Hepatocyte (in vitro differentiated cells): Measurements from ENCODE around the gene MARK1. TPM values are rescaled to one million over a fixed set of nuclear protein-coding genes. Genes with fewer than 3 reads are reported as not detected.

Experiments
- DNase-seq: peaks from one replicate; pipeline ENCODE4 v3.0.0-alpha.2; 2016; ENCODE audit warnings: low spot score
- H2AFZ ChIP-seq: fragments of 200-600 bp; sonication (generic); 2 replicates; pipeline ENCODE4 v1.6.0; 2016; ENCODE audit warnings: antibody characterized with exemption, mild to moderate bottlenecking
- H3K27ac ChIP-seq: fragments of 200-600 bp; sonication (generic); 2 replicates; pipeline ENCODE4 v1.5.1; 2016; ENCODE audit warnings: mild to moderate bottlenecking
- H3K27me3 ChIP-seq: fragments of 200-600 bp; sonication (generic); 2 replicates; pipeline ENCODE4 v1.6.1; 2016
- H3K36me3 ChIP-seq: fragments of 200-600 bp; sonication (generic); replicated peaks from 2 replicates; pipeline ENCODE4 v1.5.1; 2016; ENCODE audit warnings: low read depth; ENCODE audit not compliant: insufficient read depth
- H3K4me1 ChIP-seq: fragments of 200-600 bp; sonication (generic); 2 replicates; pipeline ENCODE4 v1.5.1; 2016; ENCODE audit warnings: mild to moderate bottlenecking, moderate library complexity; ENCODE audit not compliant: insufficient read depth
- H3K4me2 ChIP-seq: fragments of 200-600 bp; sonication (generic); 2 replicates; pipeline ENCODE4 v1.6.0; 2016
- H3K4me3 ChIP-seq: fragments of 200-600 bp; sonication (generic); 2 replicates; pipeline ENCODE4 v1.5.1; 2016; ENCODE audit warnings: mild to moderate bottlenecking
- H3K79me2 ChIP-seq: fragments of 200-600 bp; sonication (generic); 2 replicates; pipeline ENCODE4 v1.6.0; 2017; ENCODE audit warnings: mild to moderate bottlenecking
- H3K9me2 ChIP-seq: fragments of 200-600 bp; sonication (generic); replicated peaks from 2 replicates; pipeline ENCODE4 v1.6.0; 2017; ENCODE audit warnings: mild to moderate bottlenecking; ENCODE audit not compliant: insufficient read depth
- H3K9me3 ChIP-seq: fragments of 200-600 bp; sonication (generic); 2 replicates; pipeline ENCODE4 v1.5.1; 2016; ENCODE audit warnings: low read depth, mild to moderate bottlenecking
- H4K20me1 ChIP-seq: fragments of 200-600 bp; sonication (generic); 2 replicates; pipeline ENCODE4 v1.6.0; 2016; ENCODE audit warnings: mild to moderate bottlenecking; ENCODE audit not compliant: insufficient read depth, poor library complexity, severe bottlenecking
- CTCF ChIP-seq: fragments of 200-600 bp; sonication (generic); IDR thresholded peaks from 2 replicates; pipeline ENCODE4 v1.5.1; 2016; ENCODE audit warnings: antibody characterized with exemption, mild to moderate bottlenecking; ENCODE audit not compliant: poor library complexity
- EZH2 ChIP-seq: fragments of 200-600 bp; sonication (generic); IDR thresholded peaks from 2 replicates; pipeline ENCODE4 v1.6.1; 2016; ENCODE audit warnings: antibody characterized with exemption, mild to moderate bottlenecking, borderline replicate concordance
- EZH2phosphoT487 ChIP-seq: fragments of 200-600 bp; sonication (generic); IDR thresholded peaks from one replicate; pipeline ENCODE4 v1.6.1; 2018; ENCODE audit warnings: antibody characterized with exemption, mild to moderate bottlenecking, low read depth, moderate library complexity; ENCODE audit not compliant: unreplicated experiment, severe bottlenecking
- WGBS: methylation state at CpG from one replicate; pipeline ENCODE4 v1.1.6; 2016; ENCODE audit warnings: low lambda C conversion rate; ENCODE audit errors: missing lambda C conversion rate; 5-methylcytosine and 5-hydroxymethylcytosine counted together
- polyA plus RNA-seq: library from polyadenylated mRNA; unstranded; fragments of >200 nt; fragmentation: Nextera tagmentation; extraction: Ambion mirVana; gene quantifications from 2 replicates; pipeline ENCODE4 v1.2.1, GENCODE V29; 2016
- total RNA-seq: library from RNA; depleted of rRNA; stranded (reverse); fragments of >200 nt; gene quantifications from 2 replicates; pipeline ENCODE4 v1.2.3, GENCODE V29; 2014

The MARK1 gene
- total and polyA plus RNA-seq, 2 experiments from 2014 or later = 1.9 to 7.1 TPM

DNA sequence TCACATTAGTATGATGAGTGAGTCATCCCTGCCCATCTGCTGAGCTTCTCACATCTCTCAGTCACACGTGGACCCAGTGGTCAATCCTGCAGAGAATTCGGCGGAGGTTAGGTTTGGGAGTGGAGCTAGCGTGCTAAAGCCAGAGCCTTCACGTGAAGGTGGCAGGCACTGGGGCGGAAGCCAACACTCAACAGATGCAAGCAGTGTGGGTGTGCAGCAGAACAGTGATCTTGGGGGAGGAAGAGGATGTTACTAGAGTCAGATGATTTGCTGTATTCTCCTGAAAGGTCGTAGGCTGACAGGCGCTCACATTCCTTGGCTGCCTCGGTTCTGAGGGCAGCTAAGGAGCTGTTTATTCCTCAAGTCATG is 168.9 kb downstream of the MARK1 start:
- 86% methylated on average over 9 of the region's 9 CpGs for WGBS
- TF ChIP-seq CTCF (no peak), EZH2 (no peak), EZH2phosphoT487 (no peak)
- no peak overlapping the region for H3K4me3 ChIP-seq

DNA sequence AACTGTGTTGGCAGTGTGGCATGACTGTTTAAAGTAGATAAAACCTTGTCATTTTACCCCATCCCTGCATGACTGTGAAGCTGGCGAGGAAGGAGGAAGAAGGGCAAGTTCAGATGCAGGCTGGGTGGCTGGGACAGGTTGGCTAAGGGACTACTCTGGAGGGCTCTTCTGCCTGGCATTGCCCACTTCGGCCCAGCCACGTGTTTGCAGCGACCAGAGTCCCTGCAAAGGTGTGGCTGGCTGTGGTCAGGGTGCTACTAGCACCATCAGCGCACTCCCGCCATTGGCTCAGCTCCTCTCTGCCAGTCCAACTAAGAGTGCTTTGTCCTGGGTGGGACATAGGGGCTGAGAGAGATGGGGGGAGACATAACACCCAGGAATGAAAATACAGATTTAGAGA is 169.4 kb downstream of the MARK1 start:
- 94% methylated on average over 6 of the region's 6 CpGs for WGBS
- Histone ChIP-seq H3K9me3 (no peaks in the 10 kb centered on the region), H3K27me3 (no peaks in the 10 kb centered on the region), H2AFZ (no peak overlapping the region), H3K36me3 (no peaks in the 10 kb centered on the region), H3K9me2 (no peaks in the 10 kb centered on the region), H3K79me2 (peaks cover 22% of the 10 kb centered on the region), H3K4me3 (no peak overlapping the region), H3K4me1 (no peaks in the 10 kb centered on the region), H3K4me2 (no peak overlapping the region), H4K20me1 (peaks cover 3% of the 10 kb centered on the region), H3K27ac (no peak overlapping the region)
- TF ChIP-seq EZH2 (no peak), CTCF (no peak), EZH2phosphoT487 (no peak)
- DNase-seq = no peak

More for the DNA sequence above, 168.9 kb downstream of the MARK1 start:
- no peak overlapping the region for H3K27ac ChIP-seq
- no peaks in the 10 kb centered on the region for H3K9me3 ChIP-seq
- peaks cover 5% of the 10 kb centered on the region for H4K20me1 ChIP-seq
- no peaks in the 10 kb centered on the region for H3K9me2 ChIP-seq
- H3K4me1 ChIP-seq = peaks cover 1% of the 10 kb centered on the region
- H3K4me2 ChIP-seq = no peak overlapping the region
- no peaks in the 10 kb centered on the region for H3K27me3 ChIP-seq
- DNase-seq = no peak
- peaks cover 27% of the 10 kb centered on the region for H3K79me2 ChIP-seq
- H3K36me3 ChIP-seq = no peaks in the 10 kb centered on the region
- H2AFZ ChIP-seq = no peak overlapping the region

GRCh38 chr1:220698607-220699016 is 170.7 kb downstream of the MARK1 start:
- no peaks in the 10 kb centered on the region for H3K9me3 ChIP-seq
- no peak for TF ChIP-seq EZH2phosphoT487
- peaks cover 9% of the 10 kb centered on the region for H3K79me2 ChIP-seq
- no peak overlapping the region for H3K4me2 ChIP-seq
- no peaks in the 10 kb centered on the region for H3K36me3 ChIP-seq
- peaks cover 3% of the 10 kb centered on the region for H4K20me1 ChIP-seq
- no peaks in the 10 kb centered on the region for H3K27me3 ChIP-seq
- no peak overlapping the region for H2AFZ ChIP-seq
- H3K4me3 ChIP-seq = no peak overlapping the region
- H3K27ac ChIP-seq = no peak overlapping the region
- WGBS = 59% methylated on average over 5 of the region's 5 CpGs
- H3K9me2 ChIP-seq = no peaks in the 10 kb centered on the region
- no peaks in the 10 kb centered on the region for H3K4me1 ChIP-seq
- no peak for DNase-seq

DNA sequence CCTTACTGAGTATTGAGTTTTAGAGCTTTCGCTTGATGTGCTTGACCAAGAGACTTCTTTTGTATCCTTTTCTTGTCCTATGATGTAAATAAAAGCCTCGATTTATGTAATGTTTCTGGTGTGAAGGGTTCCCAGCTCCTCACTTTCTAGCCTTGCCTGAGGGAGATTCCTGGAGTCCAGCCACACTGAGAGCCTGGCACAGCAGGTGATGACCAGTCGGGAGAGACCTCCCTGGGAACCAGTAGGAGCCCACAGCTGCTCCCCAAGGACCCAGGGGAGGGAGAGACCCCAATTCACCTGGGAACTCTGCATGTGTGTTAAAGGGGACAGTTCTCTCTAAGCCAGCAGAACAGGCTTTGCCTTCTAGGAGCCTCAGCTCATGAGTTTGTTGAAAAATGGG is 171.1 kb downstream of the MARK1 start:
- Histone ChIP-seq H3K27ac (no peak overlapping the region), H3K79me2 (peaks cover 7% of the 10 kb centered on the region), H4K20me1 (peaks cover 3% of the 10 kb centered on the region), H3K9me3 (no peaks in the 10 kb centered on the region), H3K4me1 (no peaks in the 10 kb centered on the region), H3K9me2 (no peaks in the 10 kb centered on the region), H2AFZ (no peak overlapping the region), H3K36me3 (no peaks in the 10 kb centered on the region), H3K4me3 (no peak overlapping the region), H3K27me3 (no peaks in the 10 kb centered on the region), H3K4me2 (no peak overlapping the region)
- no peak for DNase-seq
- TF ChIP-seq EZH2phosphoT487 (no peak), EZH2 (no peak), CTCF (no peak)
- 83% methylated on average over 3 of the region's 3 CpGs for WGBS
